HepG2 (cell line): Measurements from ENCODE around the gene FAAP100. TPM values are rescaled to one million over a fixed set of nuclear protein-coding genes. Genes with fewer than 3 reads are reported as not detected.

Experiments
- ATAC-seq: fragments of 200-7000 bp; cut with Tn5 transposase; 3 replicates; pipeline ENCODE4 v1.9.1; 2020; ENCODE audit warnings: mild to moderate bottlenecking, moderate library complexity
- BruUV-seq: library from RNA; stranded (reverse); fragments of 400-500 nt; replicated peaks from 2 replicates; lab custom pipeline; 2021; lab: Mats Ljungman, UMichigan
- CTCF ChIA-PET: fragments of 300-600 bp; formaldehyde crosslinking; extraction: SDS; loops from one replicate; lab custom pipeline; 2021; ENCODE audit warnings: low total read pairs, inconsistent platforms, low intra/inter-chr PET ratio; lab: Yijun Ruan, JAX
- POLR2A ChIA-PET: fragments of 350-600 bp; sonication (Branson Sonifier 250); formaldehyde crosslinking; loops from one replicate; lab custom pipeline; 2020; ENCODE audit warnings: antibody characterized with exemption, inconsistent platforms; lab: Yijun Ruan, JAX
- DNase-seq: peaks from one replicate; pipeline ENCODE4 v3.0.0-alpha.2; 2015; ENCODE audit warnings: low spot score
- FAIRE-seq: peaks from 3 replicates; lab custom pipeline; 2011; peaks lifted over from hg19 to GRCh38; lab: Jason Lieb, UNC
- H2AFZ ChIP-seq: one replicate; pipeline ENCODE4 v1.6.1; 2011; ENCODE audit warnings: low read length, inconsistent platforms
- H3K27ac ChIP-seq: fragments of 300-600 bp; 3 replicates; pipeline ENCODE4 v1.8.0; 2011; ENCODE audit warnings: mixed run types, mild to moderate bottlenecking, mixed read lengths, low read length, inconsistent platforms; ENCODE audit not compliant: insufficient read depth; ENCODE audit errors: extremely low read length
- H3K27me3 ChIP-seq, 2 experiments: fragments of 200-600 bp in 1 of 2; 2 replicates in 1 of 2; 3 replicates in 1 of 2; pipeline versions ENCODE4 v1.6.0 to v1.8.0; 2011; ENCODE audit warnings: low read length in 2 of 2, mild to moderate bottlenecking in 2 of 2, moderate library complexity in 2 of 2, inconsistent platforms in 1 of 2; ENCODE audit not compliant: insufficient read depth in 2 of 2, control insufficient read depth in 1 of 2
- H3K36me3 ChIP-seq, 2 experiments: fragments of 200-600 bp in 1 of 2; replicated peaks in 1 of 2; 2 replicates in 1 of 2; 3 replicates in 1 of 2; pipeline versions ENCODE4 v1.5.1 to v1.8.0; 2011; ENCODE audit warnings: low read length in 2 of 2, inconsistent platforms in 1 of 2; ENCODE audit not compliant: insufficient read depth in 2 of 2, control insufficient read depth in 1 of 2
- H3K4me1 ChIP-seq: 2 replicates; pipeline ENCODE4 v1.5.1; 2012; ENCODE audit warnings: low read length, inconsistent platforms; ENCODE audit not compliant: insufficient read depth
- H3K4me2 ChIP-seq: 2 replicates; pipeline ENCODE4 v1.6.0; 2011; ENCODE audit warnings: low read depth, low read length, inconsistent platforms
- H3K4me3 ChIP-seq, 3 experiments: fragments of 200-600 bp in 1 of 3; sonication (generic), shearing (Covaris generic) in 1 of 3; replicated peaks in 1 of 3; 2 replicates each; pipeline ENCODE4 v1.5.1; 2011 to 2016; ENCODE audit warnings: low read length in 3 of 3, inconsistent platforms in 2 of 3, low read depth in 2 of 3, mild to moderate bottlenecking in 2 of 3, control low read depth in 1 of 3, mixed read lengths in 1 of 3; ENCODE audit not compliant: insufficient read depth in 1 of 3
- H3K79me2 ChIP-seq: one replicate; pipeline ENCODE4 v1.6.1; 2011; ENCODE audit warnings: low read length, inconsistent platforms; ENCODE audit not compliant: insufficient read depth
- H3K9ac ChIP-seq: 2 replicates; pipeline ENCODE4 v1.6.0; 2011; ENCODE audit warnings: mild to moderate bottlenecking, low read depth, low read length, inconsistent platforms; ENCODE audit not compliant: insufficient read depth
- H3K9me3 ChIP-seq: 2 replicates; pipeline ENCODE4 v1.5.1; 2012; ENCODE audit warnings: mild to moderate bottlenecking, low read length
- H4K20me1 ChIP-seq: 2 replicates; pipeline ENCODE4 v1.6.0; 2011; ENCODE audit warnings: inconsistent platforms, mild to moderate bottlenecking, low read length, moderate library complexity; ENCODE audit not compliant: insufficient read depth
- FOSL2 ChIP-seq: sonication (generic); formaldehyde crosslinking; IDR thresholded peaks from 2 replicates; pipeline ENCODE4 v1.4.0; 2020; ENCODE audit warnings: missing genetic modification reagents
- NFYC ChIP-seq: IDR thresholded peaks from 2 replicates; pipeline ENCODE4 v1.6.1; 2016; ENCODE audit warnings: missing genetic modification reagents, missing compliant biosample characterization
- POLR2AphosphoS5 ChIP-seq: IDR thresholded peaks from 2 replicates; pipeline ENCODE4 v1.6.1; 2012; ENCODE audit warnings: low read depth, low read length
- SRF ChIP-seq: IDR thresholded peaks from 2 replicates; pipeline ENCODE4 v1.6.1; 2011; ENCODE audit warnings: mild to moderate bottlenecking, low read depth, low read length, moderate library complexity
- XBP1 ChIP-seq: sonication (generic); formaldehyde crosslinking; IDR thresholded peaks from 2 replicates; pipeline ENCODE4 v1.5.0; 2020; ENCODE audit warnings: missing genetic modification reagents
- YY1 ChIP-seq: IDR thresholded peaks from 2 replicates; pipeline ENCODE4 v1.6.1; 2011; ENCODE audit warnings: low read length, low read depth, moderate library complexity, mild to moderate bottlenecking; ENCODE audit not compliant: insufficient read depth, insufficient replicate concordance
- ZBTB38 ChIP-seq: sonication (generic); formaldehyde crosslinking; IDR thresholded peaks from 2 replicates; pipeline ENCODE4 v1.5.1; 2020; ENCODE audit warnings: mild to moderate bottlenecking, missing genetic modification reagents
- ZFAT ChIP-seq: sonication (generic); formaldehyde crosslinking; conservative IDR thresholded peaks from 2 replicates; pipeline ENCODE4 v1.8.1; 2023; ENCODE audit warnings: missing genetic modification reagents, inconsistent platforms
- ZNF326 ChIP-seq: sonication (generic); formaldehyde crosslinking; IDR thresholded peaks from 2 replicates; pipeline ENCODE4 v1.4.0; 2020; ENCODE audit warnings: missing genetic modification reagents, borderline replicate concordance
- ZNF792 ChIP-seq: IDR thresholded peaks from 2 replicates; pipeline ENCODE4 v1.6.1; 2016
- WGBS: methylation state at CpG from one replicate; pipeline ENCODE4 v1.1.6; 2017; ENCODE audit warnings: low lambda C conversion rate; 5-methylcytosine and 5-hydroxymethylcytosine counted together
- in situ Hi-C: cut with HindIII; loops from 2 replicates; pipeline ENCODE4 v1.10.0; 2017; ENCODE audit warnings: low pct_unique_long_range_greater_than_20kb; ENCODE audit not compliant: extremely low pct_ligation_motif_present
- intact Hi-C: fragments of 100-400 bp; cut with micrococcal nuclease; formaldehyde crosslinking; loops from one replicate; pipeline ENCODE4 v1.10.0; 2022; ENCODE audit not compliant: unreplicated experiment
- polyA plus RNA-seq, 8 experiments: library from polyadenylated mRNA; depleted of rRNA in 3 of 8; stranded (reverse) in 7 of 8; unstranded in 1 of 8; fragments of >200 nt; fragmentation: Illumina TruSeq in 4 of 8; extraction: Trizol in 4 of 8; gene quantifications; 2 replicates each; pipeline versions ENCODE4 v1.2.1 to v1.2.3, GENCODE V29; 2011 to 2016; ENCODE audit warnings: low read depth in 4 of 8, missing spikeins in 1 of 8, mixed read lengths in 1 of 8; ENCODE audit not compliant: insufficient read depth in 1 of 8
- total RNA-seq, 5 experiments: library from RNA; depleted of rRNA; stranded (reverse); fragments of >200 nt; fragmentation: Illumina TruSeq; extraction: Trizol; gene quantifications; 2 replicates each; pipeline ENCODE4 v1.2.3, GENCODE V29; 2016; ENCODE audit warnings: low read depth in 1 of 5
- TF ChIP-seq, protein P1 (sequence below): sonication (generic); formaldehyde crosslinking; IDR thresholded peaks from 2 replicates; pipeline ENCODE4 v1.4.0; 2020; ENCODE audit warnings: missing genetic modification reagents, borderline replicate concordance
- TF ChIP-seq, protein P2 (sequence below): IDR thresholded peaks from 2 replicates; pipeline ENCODE4 v1.6.1; 2016; ENCODE audit warnings: mild to moderate bottlenecking
- TF ChIP-seq, protein P3 (sequence below): sonication (generic); formaldehyde crosslinking; IDR thresholded peaks from 2 replicates; pipeline ENCODE4 v1.5.0; 2020; ENCODE audit warnings: mild to moderate bottlenecking, missing genetic modification reagents, borderline replicate concordance
- TF ChIP-seq, protein P4 (sequence below): sonication (generic); formaldehyde crosslinking; IDR thresholded peaks from 2 replicates; pipeline ENCODE4 v1.5.1; 2020; ENCODE audit warnings: mild to moderate bottlenecking, missing genetic modification reagents, moderate library complexity

Gene FAAP100
- total and polyA plus RNA-seq, 2 of the 13 experiments (the other 11 are each of a cell fraction or from before 2014, with no cell fraction given), result 7.6 to 20.8 TPM

DNA sequence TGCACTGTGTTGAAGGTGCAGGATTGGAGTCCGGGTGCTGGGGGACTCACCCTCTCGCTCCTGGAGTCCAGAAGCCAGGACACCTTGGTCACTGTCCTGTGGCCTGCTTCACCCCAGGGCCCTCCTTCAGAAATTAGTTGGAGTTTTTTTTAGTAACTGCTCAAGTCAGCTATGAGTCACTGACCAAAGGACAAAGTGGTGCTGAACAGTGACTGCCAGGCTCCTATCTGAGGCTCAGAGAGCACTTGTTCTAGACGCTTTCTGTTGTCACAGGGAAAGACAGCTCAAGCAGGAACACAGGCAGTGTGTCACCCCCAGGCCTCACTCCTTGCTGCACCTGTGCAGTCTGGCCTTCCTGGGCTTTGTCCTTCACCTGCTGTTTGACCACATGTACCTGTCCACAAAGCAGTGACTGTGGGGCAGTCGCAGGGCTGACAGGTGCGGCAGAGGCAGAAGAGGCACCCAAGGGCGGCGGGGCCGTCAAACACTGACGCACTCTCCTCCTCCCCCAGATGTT, 4.1 kb upstream of the FAAP100 start:
- no peak overlapping the region for H3K9ac ChIP-seq
- ChIA-PET POLR2A (interaction anchor here (0.6 to 1.3 kb wide), 2 partner anchors 17 to 109 kb away, joined by 3 read pairs; no protein-coding TSS in a partner anchor), CTCF (no interaction called here)
- H3K79me2 ChIP-seq, result peaks cover 7% of the 10 kb centered on the region
- WGBS, result 86% methylated on average over 9 of the region's 9 CpGs
- BruUV-seq, result no TSS peak
- peaks cover 34% of the 10 kb centered on the region for H3K4me1 ChIP-seq
- no peak for ATAC-seq
- intact Hi-C loops, result no loop called here
- no peaks in the 10 kb centered on the region; a peak in 1 of 5 replicates for H3K27me3 ChIP-seq
- no peak for FAIRE-seq
- no peaks in the 10 kb centered on the region for H3K9me3 ChIP-seq
- H3K4me2 ChIP-seq, result no peak overlapping the region
- H4K20me1 ChIP-seq, result peaks cover 1% of the 10 kb centered on the region; the same call in 1 of the 2 replicates
- DNase-seq, result peak; percentile 45
- peaks cover 19 to 35% of the 10 kb centered on the region in 2 experiments for H3K36me3 ChIP-seq
- H3K27ac ChIP-seq, result no peak overlapping the region
- in situ Hi-C loops, result no loop called here
- H3K4me3 ChIP-seq, result no peak overlapping the region
- no peak overlapping the region for H2AFZ ChIP-seq
- no peak for TF ChIP-seq NFYC (CRISPR knock-in tag)
- TF ChIP-seq XBP1 (CRISPR knock-in tag), result no peak
- TF ChIP-seq, protein P1, sequence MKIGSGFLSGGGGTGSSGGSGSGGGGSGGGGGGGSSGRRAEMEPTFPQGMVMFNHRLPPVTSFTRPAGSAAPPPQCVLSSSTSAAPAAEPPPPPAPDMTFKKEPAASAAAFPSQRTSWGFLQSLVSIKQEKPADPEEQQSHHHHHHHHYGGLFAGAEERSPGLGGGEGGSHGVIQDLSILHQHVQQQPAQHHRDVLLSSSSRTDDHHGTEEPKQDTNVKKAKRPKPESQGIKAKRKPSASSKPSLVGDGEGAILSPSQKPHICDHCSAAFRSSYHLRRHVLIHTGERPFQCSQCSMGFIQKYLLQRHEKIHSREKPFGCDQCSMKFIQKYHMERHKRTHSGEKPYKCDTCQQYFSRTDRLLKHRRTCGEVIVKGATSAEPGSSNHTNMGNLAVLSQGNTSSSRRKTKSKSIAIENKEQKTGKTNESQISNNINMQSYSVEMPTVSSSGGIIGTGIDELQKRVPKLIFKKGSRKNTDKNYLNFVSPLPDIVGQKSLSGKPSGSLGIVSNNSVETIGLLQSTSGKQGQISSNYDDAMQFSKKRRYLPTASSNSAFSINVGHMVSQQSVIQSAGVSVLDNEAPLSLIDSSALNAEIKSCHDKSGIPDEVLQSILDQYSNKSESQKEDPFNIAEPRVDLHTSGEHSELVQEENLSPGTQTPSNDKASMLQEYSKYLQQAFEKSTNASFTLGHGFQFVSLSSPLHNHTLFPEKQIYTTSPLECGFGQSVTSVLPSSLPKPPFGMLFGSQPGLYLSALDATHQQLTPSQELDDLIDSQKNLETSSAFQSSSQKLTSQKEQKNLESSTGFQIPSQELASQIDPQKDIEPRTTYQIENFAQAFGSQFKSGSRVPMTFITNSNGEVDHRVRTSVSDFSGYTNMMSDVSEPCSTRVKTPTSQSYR (CRISPR knock-in tag), result no peak
- TF ChIP-seq, protein P2, sequence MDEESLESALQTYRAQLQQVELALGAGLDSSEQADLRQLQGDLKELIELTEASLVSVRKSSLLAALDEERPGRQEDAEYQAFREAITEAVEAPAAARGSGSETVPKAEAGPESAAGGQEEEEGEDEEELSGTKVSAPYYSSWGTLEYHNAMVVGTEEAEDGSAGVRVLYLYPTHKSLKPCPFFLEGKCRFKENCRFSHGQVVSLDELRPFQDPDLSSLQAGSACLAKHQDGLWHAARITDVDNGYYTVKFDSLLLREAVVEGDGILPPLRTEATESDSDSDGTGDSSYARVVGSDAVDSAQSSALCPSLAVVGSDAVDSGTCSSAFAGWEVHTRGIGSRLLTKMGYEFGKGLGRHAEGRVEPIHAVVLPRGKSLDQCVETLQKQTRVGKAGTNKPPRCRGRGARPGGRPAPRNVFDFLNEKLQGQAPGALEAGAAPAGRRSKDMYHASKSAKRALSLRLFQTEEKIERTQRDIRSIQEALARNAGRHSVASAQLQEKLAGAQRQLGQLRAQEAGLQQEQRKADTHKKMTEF (CRISPR knock-in tag), result 0 out of 2 replicates have a peak, but pooled peaks have one; percentile 21
- peak; percentile 31; the same call in 1 of the 2 replicates for TF ChIP-seq ZBTB38 (CRISPR knock-in tag)
- TF ChIP-seq SRF, result no peak
- peak; percentile 26; the same call in 1 of the 2 replicates for TF ChIP-seq POLR2AphosphoS5
- no peak for TF ChIP-seq YY1
- peak; percentile 100 for TF ChIP-seq ZNF792
- peak; percentile 37; the same call in 1 of the 2 replicates for TF ChIP-seq ZNF326 (CRISPR knock-in tag)
- TF ChIP-seq ZFAT (CRISPR knock-in tag), result no peak
- peak; percentile 82 for TF ChIP-seq FOSL2
- TF ChIP-seq, protein P3, sequence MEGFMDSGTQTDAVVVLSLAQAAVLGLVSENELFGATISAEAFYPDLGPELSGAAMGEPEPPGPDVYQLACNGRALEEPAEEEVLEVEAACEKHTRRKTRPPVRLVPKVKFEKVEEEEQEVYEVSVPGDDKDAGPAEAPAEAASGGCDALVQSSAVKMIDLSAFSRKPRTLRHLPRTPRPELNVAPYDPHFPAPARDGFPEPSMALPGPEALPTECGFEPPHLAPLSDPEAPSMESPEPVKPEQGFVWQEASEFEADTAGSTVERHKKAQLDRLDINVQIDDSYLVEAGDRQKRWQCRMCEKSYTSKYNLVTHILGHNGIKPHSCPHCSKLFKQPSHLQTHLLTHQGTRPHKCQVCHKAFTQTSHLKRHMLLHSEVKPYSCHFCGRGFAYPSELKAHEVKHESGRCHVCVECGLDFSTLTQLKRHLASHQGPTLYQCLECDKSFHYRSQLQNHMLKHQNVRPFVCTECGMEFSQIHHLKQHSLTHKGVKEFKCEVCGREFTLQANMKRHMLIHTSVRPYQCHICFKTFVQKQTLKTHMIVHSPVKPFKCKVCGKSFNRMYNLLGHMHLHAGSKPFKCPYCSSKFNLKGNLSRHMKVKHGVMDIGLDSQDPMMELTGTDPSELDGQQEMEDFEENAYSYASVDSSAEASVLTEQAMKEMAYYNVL, result no peak
- TF ChIP-seq, protein P4, sequence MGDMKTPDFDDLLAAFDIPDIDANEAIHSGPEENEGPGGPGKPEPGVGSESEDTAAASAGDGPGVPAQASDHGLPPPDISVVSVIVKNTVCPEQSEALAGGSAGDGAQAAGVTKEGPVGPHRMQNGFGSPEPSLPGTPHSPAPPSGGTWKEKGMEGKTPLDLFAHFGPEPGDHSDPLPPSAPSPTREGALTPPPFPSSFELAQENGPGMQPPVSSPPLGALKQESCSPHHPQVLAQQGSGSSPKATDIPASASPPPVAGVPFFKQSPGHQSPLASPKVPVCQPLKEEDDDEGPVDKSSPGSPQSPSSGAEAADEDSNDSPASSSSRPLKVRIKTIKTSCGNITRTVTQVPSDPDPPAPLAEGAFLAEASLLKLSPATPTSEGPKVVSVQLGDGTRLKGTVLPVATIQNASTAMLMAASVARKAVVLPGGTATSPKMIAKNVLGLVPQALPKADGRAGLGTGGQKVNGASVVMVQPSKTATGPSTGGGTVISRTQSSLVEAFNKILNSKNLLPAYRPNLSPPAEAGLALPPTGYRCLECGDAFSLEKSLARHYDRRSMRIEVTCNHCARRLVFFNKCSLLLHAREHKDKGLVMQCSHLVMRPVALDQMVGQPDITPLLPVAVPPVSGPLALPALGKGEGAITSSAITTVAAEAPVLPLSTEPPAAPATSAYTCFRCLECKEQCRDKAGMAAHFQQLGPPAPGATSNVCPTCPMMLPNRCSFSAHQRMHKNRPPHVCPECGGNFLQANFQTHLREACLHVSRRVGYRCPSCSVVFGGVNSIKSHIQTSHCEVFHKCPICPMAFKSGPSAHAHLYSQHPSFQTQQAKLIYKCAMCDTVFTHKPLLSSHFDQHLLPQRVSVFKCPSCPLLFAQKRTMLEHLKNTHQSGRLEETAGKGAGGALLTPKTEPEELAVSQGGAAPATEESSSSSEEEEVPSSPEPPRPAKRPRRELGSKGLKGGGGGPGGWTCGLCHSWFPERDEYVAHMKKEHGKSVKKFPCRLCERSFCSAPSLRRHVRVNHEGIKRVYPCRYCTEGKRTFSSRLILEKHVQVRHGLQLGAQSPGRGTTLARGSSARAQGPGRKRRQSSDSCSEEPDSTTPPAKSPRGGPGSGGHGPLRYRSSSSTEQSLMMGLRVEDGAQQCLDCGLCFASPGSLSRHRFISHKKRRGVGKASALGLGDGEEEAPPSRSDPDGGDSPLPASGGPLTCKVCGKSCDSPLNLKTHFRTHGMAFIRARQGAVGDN, result peak; percentile 37; the same call in 1 of the 2 replicates
